ENCODE results near the gene FBXO28.

- no peak for TF ChIP-seq SIN3A (IDR thresholded peaks at IDR 0.05; ENCODE audit: low read depth, low read length)
- TF ChIP-seq MYC (IDR thresholded peaks at IDR 0.05; ENCODE audit: insufficient read depth, insufficient read length, insufficient replicate concordance, low read length, severe bottlenecking), result no peak
- TF ChIP-seq, protein P1, sequence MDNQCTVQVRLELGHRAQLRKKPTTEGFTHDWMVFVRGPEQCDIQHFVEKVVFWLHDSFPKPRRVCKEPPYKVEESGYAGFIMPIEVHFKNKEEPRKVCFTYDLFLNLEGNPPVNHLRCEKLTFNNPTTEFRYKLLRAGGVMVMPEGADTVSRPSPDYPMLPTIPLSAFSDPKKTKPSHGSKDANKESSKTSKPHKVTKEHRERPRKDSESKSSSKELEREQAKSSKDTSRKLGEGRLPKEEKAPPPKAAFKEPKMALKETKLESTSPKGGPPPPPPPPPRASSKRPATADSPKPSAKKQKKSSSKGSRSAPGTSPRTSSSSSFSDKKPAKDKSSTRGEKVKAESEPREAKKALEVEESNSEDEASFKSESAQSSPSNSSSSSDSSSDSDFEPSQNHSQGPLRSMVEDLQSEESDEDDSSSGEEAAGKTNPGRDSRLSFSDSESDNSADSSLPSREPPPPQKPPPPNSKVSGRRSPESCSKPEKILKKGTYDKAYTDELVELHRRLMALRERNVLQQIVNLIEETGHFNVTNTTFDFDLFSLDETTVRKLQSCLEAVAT (IDR thresholded peaks at IDR 0.05), result no peak
- no peak for TF ChIP-seq ZBTB33 (IDR thresholded peaks at IDR 0.05)
- no peak for TF ChIP-seq CHD2 (IDR thresholded peaks at IDR 0.05; ENCODE audit: borderline replicate concordance, low read depth, low read length)
- TF ChIP-seq, protein P2, sequence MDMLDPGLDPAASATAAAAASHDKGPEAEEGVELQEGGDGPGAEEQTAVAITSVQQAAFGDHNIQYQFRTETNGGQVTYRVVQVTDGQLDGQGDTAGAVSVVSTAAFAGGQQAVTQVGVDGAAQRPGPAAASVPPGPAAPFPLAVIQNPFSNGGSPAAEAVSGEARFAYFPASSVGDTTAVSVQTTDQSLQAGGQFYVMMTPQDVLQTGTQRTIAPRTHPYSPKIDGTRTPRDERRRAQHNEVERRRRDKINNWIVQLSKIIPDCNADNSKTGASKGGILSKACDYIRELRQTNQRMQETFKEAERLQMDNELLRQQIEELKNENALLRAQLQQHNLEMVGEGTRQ (IDR thresholded peaks at IDR 0.05; ENCODE audit: borderline replicate concordance, low read depth, low read length), result no peak
- TF ChIP-seq CTCF (IDR thresholded peaks at IDR 0.05 in 2 of 3, conservative IDR thresholded peaks at IDR 0.05 in 1 of 3; ENCODE audit: control insufficient read depth in 2 of 3, extremely low read depth in 1 of 3, insufficient read depth in 1 of 3, low read depth in 3 of 3, low read length in 3 of 3), result no peak
- TF ChIP-seq, protein P3, sequence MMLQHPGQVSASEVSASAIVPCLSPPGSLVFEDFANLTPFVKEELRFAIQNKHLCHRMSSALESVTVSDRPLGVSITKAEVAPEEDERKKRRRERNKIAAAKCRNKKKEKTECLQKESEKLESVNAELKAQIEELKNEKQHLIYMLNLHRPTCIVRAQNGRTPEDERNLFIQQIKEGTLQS (IDR thresholded peaks at IDR 0.05; ENCODE audit: borderline replicate concordance, extremely low read depth, low read depth, low read length), result no peak
- no peak for TF ChIP-seq ZNF274 (IDR thresholded peaks at IDR 0.05; ENCODE audit: insufficient read depth, insufficient read length)
- TF ChIP-seq, protein P4, sequence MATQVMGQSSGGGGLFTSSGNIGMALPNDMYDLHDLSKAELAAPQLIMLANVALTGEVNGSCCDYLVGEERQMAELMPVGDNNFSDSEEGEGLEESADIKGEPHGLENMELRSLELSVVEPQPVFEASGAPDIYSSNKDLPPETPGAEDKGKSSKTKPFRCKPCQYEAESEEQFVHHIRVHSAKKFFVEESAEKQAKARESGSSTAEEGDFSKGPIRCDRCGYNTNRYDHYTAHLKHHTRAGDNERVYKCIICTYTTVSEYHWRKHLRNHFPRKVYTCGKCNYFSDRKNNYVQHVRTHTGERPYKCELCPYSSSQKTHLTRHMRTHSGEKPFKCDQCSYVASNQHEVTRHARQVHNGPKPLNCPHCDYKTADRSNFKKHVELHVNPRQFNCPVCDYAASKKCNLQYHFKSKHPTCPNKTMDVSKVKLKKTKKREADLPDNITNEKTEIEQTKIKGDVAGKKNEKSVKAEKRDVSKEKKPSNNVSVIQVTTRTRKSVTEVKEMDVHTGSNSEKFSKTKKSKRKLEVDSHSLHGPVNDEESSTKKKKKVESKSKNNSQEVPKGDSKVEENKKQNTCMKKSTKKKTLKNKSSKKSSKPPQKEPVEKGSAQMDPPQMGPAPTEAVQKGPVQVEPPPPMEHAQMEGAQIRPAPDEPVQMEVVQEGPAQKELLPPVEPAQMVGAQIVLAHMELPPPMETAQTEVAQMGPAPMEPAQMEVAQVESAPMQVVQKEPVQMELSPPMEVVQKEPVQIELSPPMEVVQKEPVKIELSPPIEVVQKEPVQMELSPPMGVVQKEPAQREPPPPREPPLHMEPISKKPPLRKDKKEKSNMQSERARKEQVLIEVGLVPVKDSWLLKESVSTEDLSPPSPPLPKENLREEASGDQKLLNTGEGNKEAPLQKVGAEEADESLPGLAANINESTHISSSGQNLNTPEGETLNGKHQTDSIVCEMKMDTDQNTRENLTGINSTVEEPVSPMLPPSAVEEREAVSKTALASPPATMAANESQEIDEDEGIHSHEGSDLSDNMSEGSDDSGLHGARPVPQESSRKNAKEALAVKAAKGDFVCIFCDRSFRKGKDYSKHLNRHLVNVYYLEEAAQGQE (IDR thresholded peaks at IDR 0.05; ENCODE audit: low read depth, low read length), result no peak
- no peak for TF ChIP-seq MXI1 (IDR thresholded peaks at IDR 0.05; ENCODE audit: low read depth, low read length)
- TF ChIP-seq NFYB (IDR thresholded peaks at IDR 0.05; ENCODE audit: insufficient read depth, low read depth, low read length), result no peak
These were observed 870 bp downstream of the FBXO28 start for GRCh38 chr1:224114787-224115175.
